Smooth muscle cell (in vitro differentiated cells): ENCODE results near the gene LRRK2. TPM values are rescaled to one million over a fixed set of nuclear protein-coding genes. Genes with fewer than 3 reads are reported as not detected.

Source experiments
- DNase-seq: peaks from one replicate; lab custom pipeline; 2025; ENCODE audit not compliant: unreplicated experiment; lab: John Stamatoyannopoulos, UW
- H2AFZ ChIP-seq: fragments of 200-600 bp; sonication (generic); 2 replicates; pipeline ENCODE4 v1.6.0; 2016; ENCODE audit warnings: antibody characterized with exemption, low read depth, mild to moderate bottlenecking
- H3F3A ChIP-seq: fragments of 200-600 bp; sonication (generic); 2 replicates; pipeline ENCODE4 v1.6.0; 2017; ENCODE audit warnings: antibody characterized with exemption, low read depth
- H3K27ac ChIP-seq: fragments of 200-600 bp; sonication (generic); 2 replicates; pipeline ENCODE4 v1.5.1; 2016; ENCODE audit warnings: low read depth, mild to moderate bottlenecking
- H3K27me3 ChIP-seq: fragments of 200-600 bp; sonication (generic); 2 replicates; pipeline ENCODE4 v1.6.1; 2016; ENCODE audit warnings: low read depth, mild to moderate bottlenecking
- H3K36me3 ChIP-seq: fragments of 200-600 bp; sonication (generic); 2 replicates; pipeline ENCODE4 v1.5.1; 2016; ENCODE audit warnings: low read depth
- H3K4me1 ChIP-seq: fragments of 200-600 bp; sonication (generic); 2 replicates; pipeline ENCODE4 v1.5.1; 2016; ENCODE audit warnings: low read depth
- H3K4me2 ChIP-seq: fragments of 200-600 bp; sonication (generic); 2 replicates; pipeline ENCODE4 v1.6.0; 2016; ENCODE audit warnings: mild to moderate bottlenecking
- H3K4me3 ChIP-seq: fragments of 200-600 bp; sonication (generic); 2 replicates; pipeline ENCODE4 v1.5.1; 2016; ENCODE audit warnings: mild to moderate bottlenecking
- H3K79me2 ChIP-seq: fragments of 200-600 bp; sonication (generic); 2 replicates; pipeline ENCODE4 v1.6.0; 2016; ENCODE audit warnings: low read depth, mild to moderate bottlenecking
- H3K9ac ChIP-seq: fragments of 200-600 bp; sonication (generic); 2 replicates; pipeline ENCODE4 v1.6.0; 2016; ENCODE audit warnings: low read depth
- H3K9me3 ChIP-seq: fragments of 200-600 bp; sonication (generic); replicated peaks from 2 replicates; pipeline ENCODE4 v1.5.1; 2016; ENCODE audit warnings: low read depth
- H4K20me1 ChIP-seq: fragments of 200-600 bp; sonication (generic); 2 replicates; pipeline ENCODE4 v1.6.0; 2016; ENCODE audit warnings: low read depth
- CTCF ChIP-seq: fragments of 200-600 bp; sonication (generic); IDR thresholded peaks from 2 replicates; pipeline ENCODE4 v1.5.1; 2017; ENCODE audit warnings: borderline replicate concordance, mild to moderate bottlenecking, antibody characterized with exemption; ENCODE audit not compliant: insufficient read depth, poor library complexity, severe bottlenecking
- WGBS: methylation state at CpG from one replicate; pipeline ENCODE4 v1.1.7; 2016; ENCODE audit warnings: low lambda C conversion rate; 5-methylcytosine and 5-hydroxymethylcytosine counted together
- polyA plus RNA-seq: library from polyadenylated mRNA; unstranded; fragments of >200 nt; fragmentation: Nextera tagmentation; extraction: Ambion mirVana; gene quantifications from 2 replicates; pipeline ENCODE4 v1.2.1, GENCODE V29; 2016
- total RNA-seq: library from RNA; depleted of rRNA; stranded (reverse); fragments of >200 nt; gene quantifications from 2 replicates; pipeline ENCODE4 v1.2.3, GENCODE V29; 2014

Gene LRRK2
- total and polyA plus RNA-seq, 2 experiments from 2014 or later: not detected

- no peaks in the 10 kb centered on the region for H3K27me3 ChIP-seq
- DNase-seq: no peak
- H2AFZ ChIP-seq: no peak overlapping the region
- no peaks in the 10 kb centered on the region for H4K20me1 ChIP-seq
- H3K36me3 ChIP-seq: no peaks in the 10 kb centered on the region
- 96% methylated on average over 1 of the region's 1 CpG for WGBS
- H3F3A ChIP-seq: no peaks in the 10 kb centered on the region
- H3K9ac ChIP-seq: no peak overlapping the region
- no peak overlapping the region for H3K4me2 ChIP-seq
- no peaks in the 10 kb centered on the region for H3K4me1 ChIP-seq
- H3K79me2 ChIP-seq: no peaks in the 10 kb centered on the region
- H3K4me3 ChIP-seq: no peak overlapping the region
- H3K9me3 ChIP-seq: no peaks in the 10 kb centered on the region
- no peak for TF ChIP-seq CTCF
- no peak overlapping the region for H3K27ac ChIP-seq
Measured at GRCh38 chr12:40202095-40203059, 22.4 kb upstream of the LRRK2 start.

GRCh38 chr12:40203060-40203430, 21.8 kb upstream of the LRRK2 start:
- Histone ChIP-seq H4K20me1 (no peaks in the 10 kb centered on the region), H3K27ac (no peak overlapping the region), H3K9me3 (no peaks in the 10 kb centered on the region), H3K4me1 (no peaks in the 10 kb centered on the region), H3K4me2 (no peak overlapping the region), H3K79me2 (no peaks in the 10 kb centered on the region), H3F3A (no peaks in the 10 kb centered on the region), H3K9ac (no peak overlapping the region), H3K27me3 (no peaks in the 10 kb centered on the region), H3K36me3 (no peaks in the 10 kb centered on the region), H2AFZ (no peak overlapping the region), H3K4me3 (no peak overlapping the region)
- no peak for TF ChIP-seq CTCF
- DNase-seq: no peak
- WGBS: 85% methylated on average over 5 of the region's 5 CpGs

- WGBS: 93% methylated on average over 3 of the region's 3 CpGs
- Histone ChIP-seq H3K9ac (no peak overlapping the region), H3K4me3 (no peak overlapping the region), H3K36me3 (no peaks in the 10 kb centered on the region), H2AFZ (no peak overlapping the region), H3K4me2 (no peak overlapping the region), H4K20me1 (no peaks in the 10 kb centered on the region), H3K4me1 (no peaks in the 10 kb centered on the region), H3K27ac (no peak overlapping the region), H3K9me3 (no peaks in the 10 kb centered on the region), H3K79me2 (no peaks in the 10 kb centered on the region), H3F3A (no peaks in the 10 kb centered on the region), H3K27me3 (no peaks in the 10 kb centered on the region)
- no peak for TF ChIP-seq CTCF
- DNase-seq: no peak
Measured at GRCh38 chr12:40204337-40204736, 20.5 kb upstream of the LRRK2 start.
